ENCODE results near the gene ABTB2.

ABTB2 gene

DNA sequence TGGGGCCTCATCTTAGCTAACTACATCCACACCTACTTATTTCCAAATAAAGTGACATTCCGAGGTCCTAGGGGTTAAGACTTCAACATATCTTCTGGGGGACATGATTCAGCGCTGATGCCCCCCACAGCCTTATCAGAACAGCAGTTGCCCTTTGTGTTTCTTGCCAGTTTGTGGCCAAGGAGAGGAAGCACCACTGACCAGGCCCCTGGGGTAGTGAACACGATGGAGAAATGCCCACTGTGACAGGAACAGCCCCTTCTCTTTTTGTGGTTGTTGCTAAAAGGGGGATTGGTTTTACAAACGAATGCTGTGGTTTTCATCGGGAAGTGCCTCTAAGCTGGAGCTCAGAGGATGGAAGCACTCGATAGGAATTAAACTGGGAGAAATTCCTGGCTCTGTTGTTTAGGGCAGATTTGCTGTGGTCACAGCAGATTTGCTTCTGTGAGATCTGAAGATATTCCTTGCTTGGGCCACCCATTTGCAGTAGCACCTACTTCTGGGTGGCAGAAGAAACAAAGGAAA, 88.8 kb downstream of the ABTB2 start:
- in situ Hi-C loops (cut with MboI; ENCODE audit: low sequenced_read_pairs): no loop called here

DNA sequence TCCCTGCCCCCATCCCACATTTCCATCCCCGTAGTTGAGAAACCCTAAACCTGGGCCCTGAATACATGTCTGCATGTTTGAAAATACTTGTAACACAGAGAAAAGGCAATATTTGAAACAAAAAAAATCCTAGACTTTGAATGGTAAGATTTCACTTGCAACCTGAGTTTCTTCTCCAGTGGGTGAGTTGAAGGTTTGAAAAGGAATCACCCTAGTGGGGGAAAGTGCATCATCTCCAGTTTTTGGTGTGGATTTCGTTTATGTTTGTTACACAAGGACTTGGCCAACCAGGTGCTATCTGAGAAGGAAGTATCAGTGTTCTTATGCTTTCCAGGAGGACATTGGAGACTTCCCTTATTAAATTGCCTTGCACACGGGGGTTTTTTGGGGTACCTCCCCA, 90.4 kb downstream of the ABTB2 start:
- in situ Hi-C loops (cut with MboI; ENCODE audit: low sequenced_read_pairs): no loop called here

DNA sequence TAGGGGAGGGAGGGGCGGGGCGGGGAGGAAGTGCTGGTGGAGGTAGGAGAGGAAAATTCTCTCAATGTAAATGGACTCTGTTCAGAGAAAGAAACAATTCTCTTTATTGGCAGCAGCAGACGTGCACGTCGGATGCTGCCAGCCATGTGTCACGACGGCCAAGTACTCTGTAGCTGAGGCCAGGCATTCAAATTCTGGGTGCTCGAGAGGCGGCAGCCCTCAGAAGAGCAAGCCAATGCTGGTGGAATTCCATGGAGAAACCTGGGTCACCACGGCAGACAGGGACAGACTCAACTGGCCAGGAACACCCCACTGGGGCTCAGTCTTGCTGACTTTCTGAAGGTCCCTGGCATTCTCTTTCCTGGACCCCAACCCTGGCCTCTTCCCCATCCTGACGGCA, 90.8 kb downstream of the ABTB2 start:
- in situ Hi-C loops (cut with MboI; ENCODE audit: low sequenced_read_pairs): no loop called here

DNA sequence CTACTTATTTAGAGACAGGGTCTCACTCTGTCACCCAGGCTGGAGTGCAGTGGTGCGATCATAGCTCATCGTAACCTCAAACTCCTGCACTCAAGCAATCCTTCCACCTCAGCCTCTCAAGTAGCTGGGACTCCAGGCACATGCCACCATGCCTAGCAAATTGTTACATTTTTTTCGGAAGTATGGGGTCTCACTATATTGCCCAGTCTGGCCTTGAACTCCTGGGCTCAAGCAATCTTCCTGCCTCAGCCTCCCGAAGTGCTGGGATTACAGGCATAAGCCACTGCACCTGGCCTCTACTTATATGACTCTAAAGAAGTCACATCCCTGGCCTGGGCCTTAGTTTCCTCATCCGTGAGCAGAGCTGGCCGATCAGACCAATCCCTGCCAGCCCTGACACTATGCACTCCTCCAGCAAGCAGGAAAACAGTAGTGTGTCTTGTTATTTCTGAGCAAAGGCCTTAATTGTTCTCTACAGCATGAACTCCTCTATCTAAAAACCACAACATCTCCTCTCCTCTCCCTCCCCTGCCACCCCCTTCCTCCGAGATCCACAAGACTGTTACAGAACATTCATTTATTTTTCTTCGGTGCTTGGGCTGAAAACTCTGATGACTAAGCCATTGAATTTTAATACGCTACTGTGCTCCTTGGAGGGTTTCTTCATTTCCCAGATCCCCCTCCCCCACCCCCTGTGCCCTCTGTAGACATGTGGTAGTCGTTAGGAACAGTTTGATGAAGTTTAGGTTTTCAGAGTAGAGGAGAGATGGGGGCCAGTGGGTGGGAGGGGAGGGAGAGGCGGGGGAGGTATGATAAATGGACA, 91.5 kb downstream of the ABTB2 start:
- in situ Hi-C loops (cut with MboI; ENCODE audit: low sequenced_read_pairs): no loop called here

DNA sequence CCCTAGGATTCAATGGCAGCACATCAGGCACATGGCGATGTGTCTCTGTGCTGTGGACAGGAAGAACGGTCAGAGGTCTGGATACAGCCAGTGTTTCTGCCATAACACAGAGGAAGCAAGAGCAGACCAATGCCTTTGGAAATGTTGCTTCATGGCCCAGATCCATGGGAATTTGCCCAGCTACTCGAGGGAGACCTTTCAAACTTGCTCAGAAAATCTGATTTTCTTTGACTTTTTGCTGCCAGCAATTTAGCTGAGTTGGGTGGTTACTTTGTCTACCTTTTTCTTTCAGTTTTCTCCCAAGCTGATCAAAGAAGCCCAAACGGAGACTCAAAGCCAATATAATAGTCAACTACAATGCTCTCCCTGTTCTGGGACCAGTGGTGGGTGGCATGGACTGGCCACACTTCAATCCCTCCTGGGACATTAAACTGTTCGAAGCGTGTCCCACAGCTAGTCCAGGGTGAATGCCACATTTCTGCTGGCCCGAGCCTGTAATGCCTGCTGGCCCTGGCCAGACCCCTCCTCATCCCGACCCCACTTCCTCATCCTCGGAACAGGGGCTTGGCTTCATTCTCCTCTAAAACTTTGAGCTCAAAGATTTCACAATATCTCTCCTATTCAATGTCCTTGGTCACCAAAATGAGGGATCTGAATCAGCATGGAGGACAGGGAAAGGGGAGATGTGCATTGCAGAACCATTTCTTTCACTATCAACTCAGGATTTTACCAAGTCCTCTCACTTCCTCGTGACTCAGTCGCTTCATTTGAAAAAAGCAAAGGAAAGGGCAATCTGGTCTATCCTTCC, 93.3 kb downstream of the ABTB2 start:
- in situ Hi-C loops (cut with MboI; ENCODE audit: low sequenced_read_pairs): no loop called here

DNA sequence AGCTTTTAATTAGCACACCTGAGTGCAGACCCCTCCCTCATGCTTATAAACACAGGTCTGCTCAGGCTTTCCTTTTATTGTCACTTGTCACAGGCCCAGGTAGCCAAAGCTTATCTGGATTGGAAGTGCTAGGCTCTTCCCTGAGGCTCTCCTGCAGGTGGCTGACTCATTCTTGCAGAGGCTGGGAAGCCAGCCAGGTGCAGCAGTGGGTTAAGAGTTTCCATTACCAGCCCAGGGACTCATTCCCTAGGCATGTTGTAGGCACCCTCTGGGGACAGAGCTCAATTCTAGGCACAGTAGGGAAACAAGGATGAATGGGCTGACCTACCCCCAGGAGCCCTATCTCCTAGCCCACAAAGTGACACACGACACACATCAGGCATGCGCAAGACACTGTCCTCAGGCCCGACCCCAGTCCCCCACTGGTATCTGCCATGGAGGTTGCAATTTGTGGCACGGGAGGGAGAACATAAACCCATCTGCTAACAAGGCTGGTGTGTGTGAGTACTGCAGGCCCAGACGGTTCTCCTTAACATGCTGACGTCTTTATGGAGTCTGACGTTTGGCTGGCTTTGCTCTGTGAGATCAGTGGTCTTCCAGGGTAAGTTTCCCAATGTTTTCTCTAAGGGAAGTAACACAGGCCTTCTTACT, 94.2 kb downstream of the ABTB2 start:
- in situ Hi-C loops (cut with MboI; ENCODE audit: low sequenced_read_pairs): no loop called here

DNA sequence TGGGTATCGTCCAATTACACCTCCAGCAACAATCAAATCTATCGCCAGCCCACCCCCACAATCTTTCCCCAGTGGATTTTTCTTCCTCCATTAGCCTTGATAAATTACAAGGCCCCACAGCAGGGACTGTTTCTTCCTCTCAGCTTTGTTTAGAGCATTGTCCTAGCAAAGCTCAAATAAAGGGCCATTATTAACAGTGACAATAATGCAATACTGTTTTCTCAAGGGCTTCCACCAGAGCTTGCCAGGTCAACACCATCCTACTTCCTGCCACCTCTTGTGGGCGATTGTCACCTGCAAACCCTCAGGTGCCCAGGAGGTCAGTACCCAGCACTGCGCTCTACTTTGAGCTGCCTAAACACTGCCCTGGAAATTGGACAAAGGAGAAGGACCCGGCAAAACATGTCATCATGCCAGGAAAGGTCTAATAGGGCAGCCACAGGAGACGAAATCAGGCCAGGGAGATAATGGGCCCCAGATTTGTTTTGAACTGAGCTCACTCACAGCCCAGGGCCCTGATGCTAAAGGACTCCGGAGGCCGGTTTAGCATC, 95.2 kb downstream of the ABTB2 start:
- in situ Hi-C loops (cut with MboI; ENCODE audit: low sequenced_read_pairs): no loop called here

DNA sequence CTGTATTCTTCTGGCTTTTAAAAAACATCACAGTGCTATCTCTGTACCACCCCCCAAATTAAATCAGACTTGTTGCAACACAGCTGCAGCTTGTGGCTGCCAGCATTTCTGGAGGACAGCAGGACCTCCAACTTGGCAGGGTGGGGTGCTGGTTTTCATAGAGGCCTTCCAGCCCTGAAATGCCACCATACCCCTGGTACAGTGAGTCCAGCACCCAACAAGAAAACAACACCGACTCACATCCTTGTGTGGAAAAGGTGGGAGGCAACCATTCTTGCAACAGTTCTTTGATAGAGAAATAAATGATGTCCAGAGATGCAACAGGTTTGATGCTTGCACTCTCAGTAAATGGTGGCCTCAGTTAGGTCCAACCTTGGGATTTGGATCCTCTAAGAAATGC, 96.0 kb downstream of the ABTB2 start:
- in situ Hi-C loops (cut with MboI; ENCODE audit: low sequenced_read_pairs): no loop called here

DNA sequence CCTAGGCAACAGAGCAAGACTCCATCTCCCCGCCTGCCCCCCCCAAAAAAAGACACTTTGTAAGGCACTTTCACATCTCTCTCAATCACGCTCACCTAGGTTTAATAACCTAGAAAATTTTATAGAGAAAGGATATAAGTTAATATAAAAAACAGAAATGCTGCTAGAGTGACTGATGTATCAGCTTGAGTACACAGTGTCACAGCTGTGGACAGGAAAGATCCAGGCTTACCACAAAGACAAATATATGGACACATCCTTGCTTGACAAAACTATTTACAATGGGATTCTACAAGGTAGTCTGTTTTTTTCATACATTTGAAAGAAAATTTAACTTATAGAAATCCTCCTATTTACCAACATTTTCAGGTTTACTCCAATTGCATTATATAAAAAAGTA, 96.7 kb downstream of the ABTB2 start:
- in situ Hi-C loops (cut with MboI; ENCODE audit: low sequenced_read_pairs): no loop called here

DNA sequence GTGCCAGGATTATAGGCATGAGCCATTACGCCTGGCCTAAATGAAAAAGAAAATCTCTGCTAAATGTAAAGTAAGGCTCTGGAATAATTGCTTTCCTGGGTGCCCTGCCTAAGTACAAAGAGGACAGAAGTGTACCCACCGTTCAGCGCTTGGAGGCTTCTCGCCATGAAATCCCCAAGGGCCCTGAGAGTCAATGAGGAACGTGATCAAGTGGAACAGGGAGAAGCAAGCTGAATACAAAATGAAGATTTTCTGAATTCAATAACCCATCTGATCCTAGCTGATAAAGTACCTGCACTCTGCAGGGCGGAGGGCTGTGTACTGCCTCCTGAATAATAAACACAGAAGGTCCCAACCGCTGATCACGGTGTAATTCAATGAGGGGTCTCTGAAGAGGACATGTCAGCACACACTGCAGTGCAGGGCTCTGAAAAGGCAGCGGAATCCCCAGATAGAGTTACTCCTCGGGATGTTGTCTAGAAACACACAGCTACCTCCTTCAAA, 97.7 kb downstream of the ABTB2 start:
- in situ Hi-C loops (cut with MboI; ENCODE audit: low sequenced_read_pairs): no loop called here

DNA sequence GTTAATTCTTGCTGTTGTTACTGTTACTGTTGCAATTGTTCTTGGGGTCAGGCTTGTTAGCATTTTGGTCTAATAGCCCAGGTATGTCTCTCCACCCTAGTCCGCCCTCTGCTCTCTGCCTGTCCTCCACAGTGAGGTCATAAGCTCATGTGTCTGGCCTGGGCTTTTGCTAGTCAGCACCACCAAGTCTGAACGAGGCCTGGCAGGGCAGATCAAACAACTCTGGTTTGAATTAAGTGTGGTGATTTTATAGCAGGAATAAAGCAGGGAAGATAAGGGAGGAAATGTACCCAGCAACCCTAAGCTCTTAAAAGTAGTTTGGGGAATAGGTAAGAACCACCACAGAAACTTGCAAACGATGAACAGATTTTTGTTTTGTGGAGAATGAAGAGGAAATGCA, 98.7 kb downstream of the ABTB2 start:
- in situ Hi-C loops (cut with MboI; ENCODE audit: low sequenced_read_pairs): no loop called here

DNA sequence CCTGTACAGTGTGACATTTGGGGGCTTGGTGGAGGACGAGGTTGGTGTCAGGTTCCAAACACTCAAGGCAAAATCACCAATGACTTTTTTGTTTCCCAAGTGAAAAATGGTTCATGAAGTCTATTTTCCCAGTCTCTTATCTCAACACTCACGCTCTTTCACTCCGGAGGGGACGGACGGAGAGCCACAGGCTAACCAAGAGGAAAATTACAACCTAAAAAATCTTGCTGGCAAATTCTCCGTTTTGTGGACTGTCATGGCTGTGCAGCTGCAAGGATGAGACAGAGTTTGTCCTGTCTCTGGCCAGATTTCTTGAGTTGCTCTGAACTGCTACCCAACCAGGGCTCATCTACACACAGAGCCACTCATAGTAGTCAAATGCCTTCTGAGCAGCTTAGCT, 101.2 kb downstream of the ABTB2 start:
- in situ Hi-C loops (cut with MboI; ENCODE audit: low sequenced_read_pairs): no loop called here

DNA sequence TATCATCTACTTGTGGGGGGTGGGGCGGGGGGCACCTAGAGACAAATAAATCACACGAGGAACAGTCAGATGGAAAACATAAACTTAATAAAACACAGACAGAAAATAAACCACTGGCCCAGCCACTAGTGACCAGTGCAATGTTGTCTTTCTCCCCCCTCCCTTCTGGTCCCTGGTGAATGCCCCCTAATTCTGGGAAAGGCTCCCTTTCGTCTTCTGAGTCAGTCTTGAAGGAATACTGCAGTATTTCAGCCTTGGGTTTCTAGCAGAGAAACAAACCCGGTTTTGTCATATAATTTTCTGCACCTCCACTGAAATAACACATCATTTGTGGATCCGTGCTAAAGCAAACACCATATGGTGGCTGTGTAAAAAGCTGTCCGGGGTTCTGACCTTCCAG, 101.7 kb downstream of the ABTB2 start:
- in situ Hi-C loops (cut with MboI; ENCODE audit: low sequenced_read_pairs): no loop called here

DNA sequence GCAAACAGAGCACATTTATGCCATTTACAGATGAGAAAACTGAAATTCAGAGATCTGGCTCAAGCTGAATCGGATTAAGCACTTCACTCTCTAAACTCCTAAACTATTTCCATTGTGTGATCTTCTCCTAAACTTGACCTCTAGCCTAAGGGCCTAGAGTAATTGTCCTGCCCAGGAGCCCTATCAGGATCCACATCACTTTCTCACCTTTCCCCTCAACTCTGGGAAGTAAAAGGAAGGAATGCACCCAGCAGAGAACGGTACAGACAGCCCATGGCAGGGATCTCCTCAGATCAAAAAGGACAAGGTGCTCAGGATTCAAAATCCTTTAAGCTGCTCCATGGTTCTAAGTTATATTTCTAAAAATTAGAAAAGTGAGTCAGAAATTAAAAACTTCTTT, 102.7 kb downstream of the ABTB2 start:
- in situ Hi-C loops (cut with MboI; ENCODE audit: low sequenced_read_pairs): no loop called here

DNA sequence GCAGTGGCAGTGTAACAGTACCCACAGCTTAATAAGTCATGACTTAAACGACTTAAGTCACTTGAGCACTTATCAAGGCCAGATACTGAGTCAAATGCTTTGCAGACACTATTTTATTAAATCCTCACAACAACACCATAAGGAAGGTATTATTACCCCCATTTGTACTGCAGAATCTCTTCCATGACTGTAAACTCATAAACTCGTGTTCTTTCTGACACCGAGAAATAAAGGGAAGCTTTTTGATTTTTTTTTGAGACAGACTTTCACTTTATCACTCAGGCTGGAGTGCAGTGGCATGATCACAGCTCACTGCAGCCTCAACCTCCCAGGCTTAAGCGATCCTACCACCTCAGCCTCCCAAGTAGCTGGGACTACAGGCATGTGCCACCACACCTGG, 103.8 kb downstream of the ABTB2 start:
- in situ Hi-C loops (cut with MboI; ENCODE audit: low sequenced_read_pairs): no loop called here

DNA sequence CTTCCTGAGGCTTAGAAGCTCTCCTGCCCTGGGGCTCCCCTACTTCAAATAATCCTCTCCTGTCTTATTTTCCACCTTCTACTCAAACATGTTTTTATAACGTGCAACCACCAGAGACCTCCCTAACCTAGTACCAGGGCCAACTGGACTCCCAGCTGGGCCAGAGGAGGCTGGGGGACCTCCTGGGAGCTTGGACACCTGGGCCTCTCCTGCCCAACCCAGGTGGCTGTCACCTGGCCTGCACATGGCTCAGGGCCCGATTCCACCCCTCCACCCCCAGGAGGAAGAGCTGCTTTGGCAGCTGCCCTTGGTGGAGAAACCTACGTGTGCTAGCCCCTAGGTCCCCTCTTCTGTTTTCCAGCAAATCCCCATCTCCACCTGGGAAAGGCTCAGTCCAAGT, 105.2 kb downstream of the ABTB2 start:
- in situ Hi-C loops (cut with MboI; ENCODE audit: low sequenced_read_pairs): no loop called here

DNA sequence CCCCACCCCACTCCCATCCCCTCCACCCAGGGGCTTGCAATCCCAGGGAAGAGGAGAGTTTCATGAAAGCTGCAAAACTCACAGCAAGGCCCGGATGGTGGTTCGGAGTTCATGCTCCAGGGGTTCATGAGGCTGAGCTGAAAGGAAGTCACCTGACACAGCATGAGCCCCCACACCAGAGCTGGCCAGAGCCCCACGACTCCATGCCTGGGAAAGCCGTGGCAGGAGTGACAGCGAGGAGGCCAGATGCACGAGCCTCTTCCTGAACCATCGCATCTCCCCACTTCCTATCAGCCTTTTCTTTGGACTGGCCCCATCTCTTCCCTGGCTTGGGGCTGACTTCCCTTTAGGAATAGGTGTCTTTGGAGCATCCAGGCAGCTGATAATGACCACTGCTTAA, 105.8 kb downstream of the ABTB2 start:
- in situ Hi-C loops (cut with MboI; ENCODE audit: low sequenced_read_pairs): no loop called here

DNA sequence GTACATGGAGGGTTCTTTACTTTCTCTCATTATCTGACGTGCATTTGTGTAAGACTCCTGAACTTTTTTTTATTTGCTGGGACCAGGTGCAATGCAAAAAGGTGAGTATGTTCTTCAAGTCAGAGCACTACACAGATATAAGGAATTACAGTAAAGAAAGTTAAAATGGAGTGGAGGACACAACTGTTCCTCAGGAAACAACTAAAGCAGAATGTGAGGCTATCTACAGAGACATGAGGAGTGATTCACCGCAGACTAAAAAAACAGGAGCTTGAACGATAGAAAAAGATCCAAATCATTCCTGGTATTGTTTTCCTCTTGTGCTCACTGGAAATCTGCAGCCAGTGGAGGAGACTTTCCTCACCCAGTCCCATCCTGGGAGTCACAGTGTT, 106.2 kb downstream of the ABTB2 start:
- in situ Hi-C loops (cut with MboI; ENCODE audit: low sequenced_read_pairs): no loop called here

DNA sequence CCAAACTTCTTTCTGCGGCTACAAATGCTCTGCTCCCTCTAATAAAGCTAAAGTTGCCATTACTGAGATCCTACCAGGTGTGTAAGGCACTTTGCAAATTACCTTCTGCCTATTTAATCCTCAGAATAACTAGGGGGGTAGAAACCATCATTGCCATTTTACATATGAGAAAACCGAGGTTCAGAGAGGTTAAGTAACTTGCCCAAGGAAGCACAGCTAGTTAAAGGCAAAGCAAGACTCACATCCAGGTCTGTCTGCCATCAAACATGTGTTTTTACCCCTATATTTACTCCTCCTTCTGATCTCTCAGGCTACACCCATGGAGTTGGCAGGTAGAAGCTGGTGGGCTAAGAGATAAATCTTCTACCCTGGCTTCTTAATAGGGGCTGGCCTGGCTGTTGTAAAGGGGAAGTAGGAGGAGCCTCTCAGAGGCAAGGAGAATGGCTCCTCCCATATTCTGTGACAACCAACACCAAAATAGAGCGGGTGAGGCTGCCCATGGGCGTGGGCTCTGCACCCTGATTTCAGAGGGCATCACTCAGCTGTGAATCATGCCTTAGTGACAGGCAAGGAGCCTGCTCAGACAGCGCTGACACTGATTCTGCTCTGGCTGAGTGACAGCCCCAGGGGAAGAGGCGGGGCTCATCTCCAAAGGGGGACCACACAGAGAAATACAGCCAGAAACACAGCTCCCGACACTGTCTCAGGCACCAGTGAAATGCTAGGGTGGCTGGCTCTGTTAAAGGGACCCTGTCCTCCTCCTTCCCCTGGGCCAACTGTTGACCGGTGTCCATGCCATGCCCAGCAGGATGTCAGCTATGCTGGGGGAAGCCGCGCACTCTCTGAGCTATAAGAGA, 106.8 kb downstream of the ABTB2 start:
- in situ Hi-C loops (cut with MboI; ENCODE audit: low sequenced_read_pairs): no loop called here

DNA sequence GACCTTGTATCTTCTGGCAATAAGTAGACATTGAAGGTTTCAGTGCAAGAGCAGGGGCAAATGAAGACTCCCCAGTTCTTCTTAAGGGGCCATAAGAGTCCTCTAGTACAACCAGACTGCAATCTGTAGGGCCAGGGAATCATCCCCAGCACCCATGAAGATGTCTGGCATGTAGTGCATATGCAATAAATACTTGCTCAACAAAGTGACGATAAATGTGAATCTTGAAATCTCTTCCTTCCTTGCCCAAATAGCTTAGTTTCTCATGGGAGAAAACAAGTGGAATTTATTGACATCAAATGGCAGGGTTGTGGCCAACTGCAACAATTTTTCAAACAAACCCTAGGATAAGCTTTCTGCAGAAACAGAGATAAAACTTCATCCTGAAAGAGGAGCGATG, 107.6 kb downstream of the ABTB2 start:
- in situ Hi-C loops (cut with MboI; ENCODE audit: low sequenced_read_pairs): no loop called here
